K562 (cell line): ENCODE results near the gene BLCAP. TPM values are rescaled to one million over a fixed set of nuclear protein-coding genes. Genes with fewer than 3 reads are reported as not detected.

Source experiments
- ATAC-seq: fragments of 200-7000 bp; cut with Tn5 transposase; 3 replicates; pipeline ENCODE4 v1.9.1; 2020; ENCODE audit warnings: moderate library complexity
- BruUV-seq: library from RNA; stranded (reverse); fragments of 400-500 nt; replicated peaks from 2 replicates; lab custom pipeline; 2021; lab: Mats Ljungman, UMichigan
- CTCF ChIA-PET: fragments of 300-600 bp; formaldehyde crosslinking; extraction: SDS; loops from one replicate; lab custom pipeline; 2021; ENCODE audit warnings: low intra/inter-chr PET ratio; lab: Yijun Ruan, JAX
- POLR2A ChIA-PET: fragments of 300-600, 350-650 bp; sonication (Branson Sonifier 250); formaldehyde crosslinking; extraction: SDS; loops from one replicate; lab custom pipeline; 2021; ENCODE audit warnings: antibody characterized with exemption, inconsistent platforms; lab: Yijun Ruan, JAX
- DNase-seq, 4 experiments: peaks; one replicate each; pipeline versions ENCODE4 v3.0.0 to v3.0.0-alpha.2; 2011 to 2018; ENCODE audit warnings: low spot score in 3 of 4, mixed read lengths in 3 of 4; ENCODE audit errors: extremely low read depth in 1 of 4
- FAIRE-seq: peaks from 2 replicates; lab custom pipeline; 2011; peaks lifted over from hg19 to GRCh38; lab: Jason Lieb, UNC
- H2AFZ ChIP-seq: 2 replicates; pipeline ENCODE4 v1.6.0; 2011; ENCODE audit warnings: low read depth, low read length, control low read depth, inconsistent platforms
- H3K27ac ChIP-seq: fragments of 200-600 bp; 3 replicates; pipeline ENCODE4 v1.8.0; 2011; ENCODE audit warnings: low read depth, mild to moderate bottlenecking, control low read depth, inconsistent platforms, low read length, moderate library complexity, mixed read lengths; ENCODE audit errors: extremely low read depth
- H3K27me3 ChIP-seq, 2 experiments: fragments of 300-600 bp in 1 of 2; 2 replicates in 1 of 2; 3 replicates in 1 of 2; pipeline versions ENCODE4 v1.6.0 to v1.8.0; 2011; ENCODE audit warnings: inconsistent platforms in 2 of 2, low read length in 2 of 2, mild to moderate bottlenecking in 1 of 2, mixed read lengths in 1 of 2, moderate library complexity in 1 of 2; ENCODE audit not compliant: control insufficient read depth in 2 of 2, insufficient read depth in 2 of 2
- H3K36me3 ChIP-seq: fragments of 300-600 bp; 3 replicates; pipeline ENCODE4 v1.8.0; 2011; ENCODE audit warnings: mild to moderate bottlenecking, low read length, inconsistent platforms; ENCODE audit not compliant: control insufficient read depth, insufficient read depth
- H3K4me1 ChIP-seq, 2 experiments: fragments of 200-600 bp in 1 of 2; replicated peaks in 1 of 2; 2 replicates in 1 of 2; 3 replicates in 1 of 2; pipeline versions ENCODE4 v1.5.1 to v1.8.0; 2011; ENCODE audit warnings: inconsistent platforms in 2 of 2, low read length in 2 of 2, mild to moderate bottlenecking in 1 of 2, mixed read lengths in 1 of 2, moderate library complexity in 1 of 2; ENCODE audit not compliant: control insufficient read depth in 2 of 2, insufficient read depth in 2 of 2
- H3K4me2 ChIP-seq: 2 replicates; pipeline ENCODE4 v1.6.1; 2011; ENCODE audit warnings: low read length, control low read depth, inconsistent platforms, mixed read lengths; ENCODE audit not compliant: insufficient read depth
- H3K4me3 ChIP-seq: fragments of 200-600 bp; sonication (generic), shearing (Covaris generic); 2 replicates; pipeline ENCODE4 v1.5.1; 2016; ENCODE audit warnings: control low read depth, inconsistent platforms
- H3K79me2 ChIP-seq: fragments of 200-600 bp; 3 replicates; pipeline ENCODE4 v1.8.0; 2011; ENCODE audit warnings: low read length, inconsistent platforms; ENCODE audit not compliant: control insufficient read depth, insufficient read depth
- H3K9ac ChIP-seq, 2 experiments: 2 replicates each; pipeline versions ENCODE4 v1.6.0 to v1.6.1; 2011; ENCODE audit warnings: low read depth in 2 of 2, low read length in 2 of 2, control low read depth in 1 of 2, inconsistent platforms in 1 of 2, mild to moderate bottlenecking in 1 of 2, mixed read lengths in 1 of 2; ENCODE audit not compliant: insufficient read depth in 1 of 2
- H3K9me1 ChIP-seq: one replicate; pipeline ENCODE4 v1.6.0; 2011; ENCODE audit warnings: inconsistent platforms, mild to moderate bottlenecking, low read length, moderate library complexity; ENCODE audit not compliant: control insufficient read depth, insufficient read depth
- H3K9me3 ChIP-seq: replicated peaks from 2 replicates; pipeline ENCODE4 v1.5.1; 2011; ENCODE audit warnings: low read depth, low read length, inconsistent platforms; ENCODE audit not compliant: control insufficient read depth, insufficient read depth
- H4K20me1 ChIP-seq: replicated peaks from 2 replicates; pipeline ENCODE4 v1.6.1; 2011; ENCODE audit warnings: low read length, inconsistent platforms, mixed read lengths; ENCODE audit not compliant: control insufficient read depth, insufficient read depth
- CBX1 ChIP-seq: sonication (generic); IDR thresholded peaks from 2 replicates; pipeline ENCODE4 v1.6.1; 2016; ENCODE audit warnings: antibody characterized with exemption, low read depth, mild to moderate bottlenecking
- ZBTB40 ChIP-seq, 2 experiments: fragments of 450-650 bp in 1 of 2; sonication (generic) in 1 of 2; formaldehyde crosslinking in 1 of 2; IDR thresholded peaks; 2 replicates each; pipeline versions ENCODE4 v1.7.1 to v1.9.0; 2016 to 2022; ENCODE audit warnings: inconsistent platforms in 1 of 2, mild to moderate bottlenecking in 1 of 2, missing genetic modification reagents in 1 of 2
- ZNF140 ChIP-seq: fragments of 250-450 bp; sonication (Bioruptor Pico); IDR thresholded peaks from 2 replicates; pipeline ENCODE4 v1.8.0; 2021; ENCODE audit warnings: moderate library complexity, mild to moderate bottlenecking, inconsistent platforms
- ZNF384 ChIP-seq: IDR thresholded peaks from 2 replicates; pipeline ENCODE4 v1.6.1; 2012; ENCODE audit warnings: low read depth, low read length, improper control_type of control experiment
- ZNF609 ChIP-seq: sonication (generic); formaldehyde crosslinking; IDR thresholded peaks from 2 replicates; pipeline ENCODE4 v1.8.1; 2023; ENCODE audit warnings: missing genetic modification reagents, mild to moderate bottlenecking, borderline replicate concordance
- WGBS: fragments of 100-300 bp; shearing (Covaris generic); methylation state at CpG from one replicate; pipeline ENCODE4 v1.1.6; 2016; ENCODE audit warnings: low coverage, mixed read lengths; ENCODE audit not compliant: insufficient coverage; ENCODE audit errors: missing lambda C conversion rate; 5-methylcytosine and 5-hydroxymethylcytosine counted together
- in situ Hi-C: fragments of 300-500 bp; cut with MboI; formaldehyde crosslinking; loops from 4 replicates; pipeline ENCODE4 v1.15.0; 2018; ENCODE audit warnings: inconsistent platforms, mixed read lengths
- intact Hi-C: fragments of 100-400 bp; cut with micrococcal nuclease; formaldehyde crosslinking; loops from 2 replicates; pipeline ENCODE4 v1.14.2; 2022
- polyA plus RNA-seq, 8 experiments: library from polyadenylated mRNA; depleted of rRNA in 4 of 8; stranded (reverse) in 5 of 8; unstranded in 3 of 8; fragments of >200 nt; fragmentation: Nextera tagmentation in 2 of 8; fragmentation: Illumina TruSeq in 1 of 8; extraction: Ambion mirVana in 2 of 8; extraction: Trizol in 1 of 8; gene quantifications; 2 replicates each; pipeline versions ENCODE4 v1.2.1 to v1.2.3, GENCODE V29; 2011 to 2014; ENCODE audit warnings: inconsistent platforms in 1 of 8, missing spikeins in 1 of 8
- total RNA-seq, 7 experiments: library from RNA; depleted of rRNA in 6 of 7; stranded (reverse); fragments of >200 nt in 6 of 7; fragmentation: Illumina TruSeq in 2 of 7; extraction: Trizol in 2 of 7; gene quantifications; 2 replicates each; pipeline versions ENCODE4 v1.2.1 to v1.2.3, GENCODE V29; 2011 to 2021; ENCODE audit warnings: low replicate concordance in 1 of 7

BLCAP gene
- total and polyA plus RNA-seq, 9 of the 15 experiments (the other 6 are each of a cell fraction or from before 2014, with no cell fraction given): 16.9 to 41.5 (median 27.6) TPM

- intact Hi-C loops: no loop called here
- WGBS: 94% methylated on average over 15 of the region's 36 CpGs
- Histone ChIP-seq H3K4me2 (no peak overlapping the region), H3K27me3 (no peaks in the 10 kb centered on the region), H3K36me3 (peaks cover 26% of the 10 kb centered on the region; the same call in 1 of the 3 replicates), H3K9me1 (peaks cover 4% of the 10 kb centered on the region), H2AFZ (no peak overlapping the region), H3K4me3 (no peak overlapping the region), H3K4me1 (peaks cover 24 to 26% of the 10 kb centered on the region in 2 experiments), H3K9me3 (no peaks in the 10 kb centered on the region; the same call in 1 of the 2 replicates), H3K79me2 (peaks cover 46% of the 10 kb centered on the region), H3K9ac (no peak overlapping the region), H3K27ac (no peak overlapping the region), H4K20me1 (no peaks in the 10 kb centered on the region; the same call in 1 of the 2 replicates)
- no peak for ATAC-seq
- no peak for DNase-seq
- in situ Hi-C loops: no loop called here
- no TSS peak for BruUV-seq
- CTCF ChIA-PET: no interaction called here
- no peak for FAIRE-seq
- POLR2A ChIA-PET: interaction anchor here (0.6 kb wide), 1 partner anchor 670 kb away, joined by 4 read pairs; no protein-coding TSS in a partner anchor
- TF ChIP-seq ZBTB40 (IDR thresholded peaks at IDR 0.05) (no peak), ZBTB40 (CRISPR knock-in tag; IDR thresholded peaks at IDR 0.05) (no peak), ZNF384 (no peak), ZNF609 (no peak), CBX1 (no peak), ZNF140 (CRISPR knock-in tag) (no peak)
Observed at GRCh38 chr20:37522260-37523011, 5.2 kb downstream of the BLCAP start.
